Measurements from ENCODE around the gene HLA-DOB. TPM values are rescaled to one million over a fixed set of nuclear protein-coding genes. Genes with fewer than 3 reads are reported as not detected.

The HLA-DOB gene
- total and polyA plus RNA-seq, 2 donors (not counting 3 experiments of a cell fraction or from before 2014, with no cell fraction given): 0.46 to 0.54 TPM

GRCh38 chr6:32857156-32857891 is 40.5 kb upstream of the HLA-DOB start:
- Histone ChIP-seq H3K36me3 (ENCODE audit: control insufficient read depth in 2 of 2, extremely low read depth in 1 of 2, insufficient read depth in 2 of 2, low read length in 2 of 2) (no peaks in the 10 kb centered on the region), H3K79me2 (ENCODE audit: control insufficient read depth, insufficient read depth, low read length) (no peaks in the 10 kb centered on the region), H2AFZ (ENCODE audit: low read depth, low read length) (no peak overlapping the region), H3K27ac (ENCODE audit: insufficient read depth, low read depth, low read length) (no peak overlapping the region), H3K27me3 (ENCODE audit: control insufficient read depth in 2 of 2, insufficient read depth in 2 of 2, low read length in 2 of 2) (peaks cover 2 to 17% of the 10 kb centered on the region in 2 experiments), H3K4me2 (ENCODE audit: insufficient read depth, low read length) (no peak overlapping the region), H4K20me1 (replicated peaks; ENCODE audit: control insufficient read depth, extremely low read depth, insufficient read depth, low read length) (no peaks in the 10 kb centered on the region), H3K9me1 (replicated peaks; ENCODE audit: control insufficient read depth, extremely low read depth, insufficient read depth, low read length) (no peaks in the 10 kb centered on the region), H3K4me1 (ENCODE audit: control insufficient read depth, extremely low read depth, insufficient read depth, low read length) (peaks cover 9% of the 10 kb centered on the region), H3K4me3 (replicated peaks in 1 of 3; ENCODE audit: insufficient read depth in 1 of 3, low read depth in 1 of 3, low read length in 3 of 3) (no peak overlapping the region), H3K9me3 (replicated peaks; ENCODE audit: control insufficient read depth, insufficient read depth, low read length) (no peaks in the 10 kb centered on the region), H3K9ac (replicated peaks; ENCODE audit: extremely low read depth, insufficient read depth, low read length) (no peak overlapping the region)
- dilution Hi-C loops (cut with MboI; ENCODE audit: extremely low pct_ligation_motif_present, low sequenced_read_pairs) (no loop called here), intact Hi-C loops (cut with micrococcal nuclease) (no loop called here)
- DNase-seq (ENCODE audit: low read depth, low spot score): no peak
- TF ChIP-seq EZH2 (IDR thresholded peaks at IDR 0.05; ENCODE audit: borderline replicate concordance, low read depth, low read length, severe bottlenecking) (no peak), JUN (IDR thresholded peaks at IDR 0.05; ENCODE audit: borderline replicate concordance, insufficient read depth, insufficient read length, low read depth) (no peak)
- BruUV-seq (replicated peaks): no TSS peak
- POLR2A ChIA-PET: interaction anchor here (0.7 kb wide), 1 partner anchor 15 kb away, joined by 8 read pairs; no protein-coding TSS in a partner anchor
- no peak for FAIRE-seq
- CTCF ChIA-PET: interaction anchor here (1.4 to 8.1 kb wide), 5 partner anchors 11 to 127 kb away, joined by 5 to 274 read pairs (median 6); partner anchors contain the start of gene TAP2

GRCh38 chr6:32855467-32856174 is 38.8 kb upstream of the HLA-DOB start:
- no peak overlapping the region for H3K4me2 ChIP-seq (ENCODE audit: insufficient read depth, low read length)
- no peak overlapping the region for H3K9ac ChIP-seq (replicated peaks; ENCODE audit: extremely low read depth, insufficient read depth, low read length)
- ChIA-PET CTCF (interaction anchor here (1.5 to 8.1 kb wide), 5 partner anchors 11 to 78 kb away, joined by 3 to 274 read pairs (median 35); partner anchors contain the start of genes PSMB8 and TAP2), POLR2A (interaction anchor here (0.7 kb wide), 1 partner anchor 116 kb away, joined by 3 read pairs; no protein-coding TSS in a partner anchor)
- H3K27me3 ChIP-seq (ENCODE audit: control insufficient read depth in 2 of 2, insufficient read depth in 2 of 2, low read length in 2 of 2): peaks cover 2 to 17% of the 10 kb centered on the region in 2 experiments
- H3K79me2 ChIP-seq (ENCODE audit: control insufficient read depth, insufficient read depth, low read length): no peaks in the 10 kb centered on the region
- no peak overlapping the region for H3K4me3 ChIP-seq (replicated peaks in 1 of 3; ENCODE audit: insufficient read depth in 1 of 3, low read depth in 1 of 3, low read length in 3 of 3)
- H3K9me1 ChIP-seq (replicated peaks; ENCODE audit: control insufficient read depth, extremely low read depth, insufficient read depth, low read length): no peaks in the 10 kb centered on the region
- H3K27ac ChIP-seq (ENCODE audit: insufficient read depth, low read depth, low read length): no peak overlapping the region
- H3K4me1 ChIP-seq (ENCODE audit: control insufficient read depth, extremely low read depth, insufficient read depth, low read length): peaks cover 13% of the 10 kb centered on the region
- no peaks in the 10 kb centered on the region for H4K20me1 ChIP-seq (replicated peaks; ENCODE audit: control insufficient read depth, extremely low read depth, insufficient read depth, low read length)
- DNase-seq (ENCODE audit: low read depth, low spot score): no peak
- H3K36me3 ChIP-seq (ENCODE audit: control insufficient read depth in 2 of 2, extremely low read depth in 1 of 2, insufficient read depth in 2 of 2, low read length in 2 of 2): no peaks in the 10 kb centered on the region
- no peaks in the 10 kb centered on the region for H3K9me3 ChIP-seq (replicated peaks; ENCODE audit: control insufficient read depth, insufficient read depth, low read length)
- no peak for TF ChIP-seq FOS (IDR thresholded peaks at IDR 0.05; ENCODE audit: borderline replicate concordance, insufficient read depth, low read length)
- TF ChIP-seq CTCF (IDR thresholded peaks at IDR 0.05; ENCODE audit: extremely low read depth in 1 of 2, insufficient read depth in 1 of 2, low read depth in 1 of 2, low read length in 2 of 2): no peak
- no peak for TF ChIP-seq JUN (IDR thresholded peaks at IDR 0.05; ENCODE audit: borderline replicate concordance, insufficient read depth, insufficient read length, low read depth)
- no peak for TF ChIP-seq POLR2A (IDR thresholded peaks at IDR 0.05; ENCODE audit: low read depth, low read length)
- no peak for TF ChIP-seq EZH2 (IDR thresholded peaks at IDR 0.05; ENCODE audit: borderline replicate concordance, low read depth, low read length, severe bottlenecking)
- no peak for TF ChIP-seq MYC (IDR thresholded peaks at IDR 0.05; ENCODE audit: low read depth, low read length)
- no peak for TF ChIP-seq GATA2 (IDR thresholded peaks at IDR 0.05; ENCODE audit: insufficient read depth, insufficient read length, low read depth, low read length)
- TF ChIP-seq MAX (IDR thresholded peaks at IDR 0.05; ENCODE audit: insufficient read depth, insufficient read length): no peak
- TF ChIP-seq POLR2AphosphoS5 (IDR thresholded peaks at IDR 0.05; ENCODE audit: insufficient read depth, low read depth, low read length): no peak
- BruUV-seq (replicated peaks): no TSS peak
- no peak overlapping the region for H2AFZ ChIP-seq (ENCODE audit: low read depth, low read length)
- dilution Hi-C loops (cut with MboI; ENCODE audit: extremely low pct_ligation_motif_present, low sequenced_read_pairs) (no loop called here), intact Hi-C loops (cut with micrococcal nuclease) (no loop called here)
- FAIRE-seq: no peak
